Activated naive CD8-positive, alpha-beta T cell treated with anti-CD3 and anti-CD28 coated beads, Interleukin-2, amount 50 U/mL, for 16 hours (primary cell): ENCODE measurements around the gene IFITM5.
"Not testable (repeated sequence)": the region's sequence is repeated elsewhere in the genome, so short reads cannot be mapped to it uniquely, and the experiment has no call there.

Experiments
- DNase-seq: peaks from one replicate; pipeline ENCODE4 v3.0.0-alpha.2; 2020; ENCODE audit warnings: low read depth, low spot score

Gene IFITM5

GRCh38 chr11:328012-328411 is 28.7 kb upstream of the IFITM5 start:
- no peak for DNase-seq

DNA sequence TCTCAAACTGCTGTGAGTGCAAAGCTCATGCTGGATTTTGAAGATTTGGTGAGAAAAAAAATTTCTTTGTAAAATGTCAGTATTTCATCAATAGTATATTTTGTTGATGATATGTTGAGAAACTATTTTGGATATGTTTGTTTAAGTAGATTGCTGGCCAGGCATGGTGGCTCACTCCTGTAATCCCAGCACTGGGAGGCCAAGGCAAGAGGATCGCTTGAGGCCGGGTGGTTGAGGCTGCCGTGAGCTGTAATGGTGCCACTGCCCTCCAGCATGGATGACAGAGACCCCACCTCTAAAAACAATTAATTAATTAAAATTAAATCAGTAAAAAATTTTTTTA is 28.2 kb upstream of the IFITM5 start:
- no peak for DNase-seq

DNA sequence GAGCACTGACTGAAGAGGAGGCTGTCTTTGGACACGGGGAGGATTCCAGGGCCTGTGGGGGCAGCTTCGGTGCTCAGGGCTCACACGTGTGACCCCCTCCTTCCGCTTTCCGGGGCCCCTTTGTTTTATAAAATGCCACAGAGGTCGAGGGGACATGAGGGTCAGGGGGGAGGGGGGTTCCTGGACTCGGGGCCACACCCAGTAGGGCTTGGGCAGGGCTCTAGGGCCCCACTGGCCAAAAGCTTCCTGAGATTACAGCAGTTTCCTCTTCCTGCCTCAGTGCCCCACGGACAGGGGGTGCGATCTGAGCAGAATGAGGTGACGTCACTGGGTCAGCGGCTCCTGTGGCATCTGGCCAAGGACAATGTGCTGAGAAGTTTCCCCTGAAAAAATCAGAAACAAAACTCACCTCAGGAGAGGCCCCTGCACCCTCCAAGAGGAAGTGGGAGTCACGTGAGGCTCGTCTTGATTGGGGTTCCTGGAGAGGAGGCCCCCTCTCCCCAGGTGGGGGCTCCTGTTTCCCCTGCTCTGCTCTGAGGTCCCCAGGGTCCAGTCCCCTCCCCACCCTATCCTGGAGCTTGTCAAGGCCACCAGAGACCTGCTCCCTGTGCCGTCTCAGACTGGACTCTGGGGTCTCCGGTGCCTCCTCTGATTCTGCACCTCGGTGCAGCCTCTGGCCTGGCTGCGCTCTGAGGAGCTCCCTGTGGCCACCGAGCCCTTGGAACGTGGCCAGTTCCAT is 27.7 kb upstream of the IFITM5 start:
- no peak for DNase-seq

DNA sequence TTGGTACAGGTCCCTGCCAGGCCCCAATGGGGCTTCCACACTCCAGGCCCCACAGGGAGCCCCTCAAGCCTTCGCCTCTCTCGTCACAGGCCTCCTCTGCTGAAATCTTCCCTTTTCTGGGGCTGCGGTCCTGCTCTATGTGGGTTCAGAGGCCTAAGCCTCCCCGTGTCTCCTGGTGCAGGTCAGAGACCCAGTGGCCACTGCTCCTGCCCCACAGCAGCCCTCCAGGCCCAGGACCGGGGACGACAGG is 27.2 kb upstream of the IFITM5 start:
- DNase-seq: no peak

DNA sequence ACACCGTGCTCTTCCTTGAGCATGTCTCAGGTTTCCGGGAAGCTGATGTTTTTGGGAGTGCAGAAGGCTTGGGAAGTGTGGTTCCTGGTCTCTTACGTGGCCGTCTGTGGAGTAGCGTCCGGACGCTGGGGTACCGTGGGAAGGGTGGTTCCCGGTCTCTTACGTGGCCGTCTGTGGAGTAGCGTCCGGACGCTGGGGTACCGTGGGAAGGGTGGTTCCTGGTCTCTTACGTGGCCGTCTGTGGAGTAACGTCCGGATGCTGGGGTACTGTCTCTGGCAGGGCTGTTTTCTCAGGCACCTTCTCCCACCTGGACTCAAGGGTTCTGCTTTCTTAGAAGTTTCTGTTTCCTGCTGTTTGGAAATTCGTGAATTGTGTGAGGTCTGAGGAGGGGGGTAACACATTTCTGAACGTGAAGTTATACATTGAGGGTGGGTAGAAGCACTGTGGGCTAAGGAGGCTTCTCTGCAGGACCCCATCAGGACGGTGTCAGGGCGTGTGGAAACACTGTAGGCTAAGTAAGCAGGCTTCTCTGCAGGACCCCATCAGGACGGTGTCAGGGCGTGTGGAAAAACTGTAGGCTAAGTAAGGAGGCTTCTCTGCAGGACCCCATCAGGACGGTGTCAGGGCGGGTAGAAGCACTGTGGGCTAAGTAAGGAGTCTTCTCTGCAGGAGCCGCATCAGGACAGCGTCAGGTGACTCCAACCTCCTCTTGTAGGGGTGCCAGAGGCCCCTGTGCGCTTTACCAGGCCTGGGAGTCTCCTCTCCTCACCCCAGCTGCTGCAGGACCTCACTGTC is 26.7 kb upstream of the IFITM5 start:
- DNase-seq: no peak

DNA sequence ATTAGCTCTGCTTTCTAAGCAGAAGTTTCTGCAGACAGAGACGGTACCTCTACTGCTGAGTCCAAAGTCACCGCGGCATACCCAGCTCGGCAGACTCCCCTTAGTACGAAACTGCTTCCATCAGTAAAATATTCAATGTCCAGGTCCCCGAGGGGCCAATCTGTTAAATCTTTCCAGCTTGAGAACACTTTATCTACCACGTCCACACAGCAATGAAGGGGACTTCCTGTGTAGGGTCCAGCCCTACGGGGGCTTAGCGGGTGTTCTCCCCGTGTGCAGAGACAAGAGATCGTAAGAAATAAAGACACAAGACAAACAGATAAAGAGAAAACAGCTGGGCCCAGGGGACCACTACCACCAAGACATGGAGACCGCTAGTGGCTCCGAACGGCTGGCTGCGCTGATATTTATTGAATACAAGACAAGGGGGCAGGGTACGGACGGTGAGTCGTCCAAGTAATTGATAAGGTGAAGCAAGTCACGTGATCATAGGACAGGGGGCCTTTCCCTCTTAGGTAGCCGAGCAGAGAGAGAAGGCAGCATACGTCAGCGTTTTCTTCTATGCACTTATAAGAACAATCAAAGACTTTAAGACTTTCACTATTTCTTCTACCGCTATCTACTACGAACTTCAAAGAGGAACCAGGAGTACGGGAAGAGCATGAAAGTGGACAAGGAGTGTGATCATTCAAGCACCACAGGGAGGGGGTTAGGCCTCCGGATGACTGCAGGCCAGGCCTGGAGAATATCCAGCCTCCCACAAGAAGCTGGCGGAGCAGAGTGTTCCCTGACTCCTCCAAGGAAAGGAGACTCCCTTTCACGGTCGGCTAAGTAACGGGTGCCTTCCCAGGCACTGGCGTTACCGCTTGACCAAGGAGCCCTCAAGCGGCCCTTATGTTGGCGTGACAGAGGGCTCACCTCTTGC is 25.5 kb upstream of the IFITM5 start:
- not testable (repeated sequence) for DNase-seq

DNA sequence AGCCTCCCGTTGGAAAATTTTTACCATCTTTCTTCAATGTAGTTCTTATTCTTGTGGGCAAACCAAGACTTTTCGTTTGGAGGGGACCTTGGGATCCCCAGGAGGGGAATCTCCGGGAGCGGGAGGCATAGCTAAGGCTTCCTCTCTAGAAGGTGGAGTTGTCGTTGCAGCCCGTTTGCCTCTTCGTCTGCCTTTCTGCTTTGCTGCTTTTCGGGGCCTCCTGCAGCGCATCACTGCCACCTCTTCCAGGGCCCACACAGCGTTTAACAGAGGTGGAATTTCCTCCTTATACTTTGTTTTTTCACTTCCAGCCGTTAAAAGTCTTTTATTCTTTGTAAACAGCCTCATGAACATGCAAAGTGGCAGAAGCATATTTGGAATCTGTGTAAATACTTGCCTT is 24.8 kb upstream of the IFITM5 start:
- no peak for DNase-seq

DNA sequence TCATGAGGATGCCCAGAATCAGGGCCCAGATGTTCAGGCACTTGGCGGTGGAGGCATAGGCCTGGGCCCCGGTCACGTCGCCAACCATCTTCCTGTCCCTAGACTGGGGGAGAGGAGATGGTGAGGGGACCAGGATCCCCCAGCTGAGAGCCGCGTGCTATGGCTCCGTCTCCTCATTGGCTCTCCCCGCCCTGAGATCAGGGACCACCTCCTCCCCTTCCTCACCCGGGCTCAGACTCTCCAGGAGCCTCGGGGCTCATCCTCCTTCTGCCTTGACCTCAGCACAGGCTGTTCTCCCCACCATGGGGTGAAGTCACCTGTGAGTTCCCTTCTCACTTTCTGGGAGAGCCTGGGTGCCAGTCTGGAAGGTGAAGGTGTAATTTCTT is 20.6 kb upstream of the IFITM5 start:
- not testable (repeated sequence) for DNase-seq

DNA sequence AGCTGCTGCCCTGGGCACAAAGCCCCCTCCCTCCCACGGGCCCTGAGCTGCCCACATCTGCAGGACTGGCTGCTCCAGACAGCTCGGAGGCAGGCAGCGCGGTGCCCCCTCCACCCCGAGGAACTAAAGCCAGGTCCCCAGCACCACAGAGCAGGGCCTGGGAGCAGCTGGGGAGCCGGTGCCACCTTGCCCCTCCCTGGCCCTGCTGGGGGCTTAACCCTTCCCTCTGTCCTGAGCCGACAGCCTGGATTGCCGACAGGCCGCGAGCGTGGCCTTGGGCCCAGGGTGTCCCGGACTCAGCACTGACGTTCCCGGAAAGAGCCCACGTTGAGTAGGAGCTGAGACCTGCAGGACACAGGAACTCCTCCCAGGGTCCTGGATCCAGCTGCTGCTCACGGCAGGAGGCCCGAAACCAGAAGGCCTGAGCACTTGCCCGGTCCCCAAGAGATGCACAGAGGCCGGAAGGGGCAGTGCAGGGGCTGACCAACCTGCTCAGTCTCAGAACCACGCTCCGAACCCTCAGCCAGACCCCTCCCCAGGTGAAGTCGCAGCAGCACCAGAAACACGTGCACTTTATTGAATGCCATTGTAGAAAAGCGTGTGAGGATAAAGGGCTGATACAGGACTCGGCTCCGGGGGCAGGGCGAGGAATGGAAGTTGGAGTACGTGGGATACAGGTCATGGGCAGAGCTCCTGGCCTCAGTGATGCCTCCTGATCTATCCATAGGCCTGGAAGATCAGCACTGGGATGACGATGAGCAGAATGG is 20.0 kb upstream of the IFITM5 start:
- not testable (repeated sequence) for DNase-seq

DNA sequence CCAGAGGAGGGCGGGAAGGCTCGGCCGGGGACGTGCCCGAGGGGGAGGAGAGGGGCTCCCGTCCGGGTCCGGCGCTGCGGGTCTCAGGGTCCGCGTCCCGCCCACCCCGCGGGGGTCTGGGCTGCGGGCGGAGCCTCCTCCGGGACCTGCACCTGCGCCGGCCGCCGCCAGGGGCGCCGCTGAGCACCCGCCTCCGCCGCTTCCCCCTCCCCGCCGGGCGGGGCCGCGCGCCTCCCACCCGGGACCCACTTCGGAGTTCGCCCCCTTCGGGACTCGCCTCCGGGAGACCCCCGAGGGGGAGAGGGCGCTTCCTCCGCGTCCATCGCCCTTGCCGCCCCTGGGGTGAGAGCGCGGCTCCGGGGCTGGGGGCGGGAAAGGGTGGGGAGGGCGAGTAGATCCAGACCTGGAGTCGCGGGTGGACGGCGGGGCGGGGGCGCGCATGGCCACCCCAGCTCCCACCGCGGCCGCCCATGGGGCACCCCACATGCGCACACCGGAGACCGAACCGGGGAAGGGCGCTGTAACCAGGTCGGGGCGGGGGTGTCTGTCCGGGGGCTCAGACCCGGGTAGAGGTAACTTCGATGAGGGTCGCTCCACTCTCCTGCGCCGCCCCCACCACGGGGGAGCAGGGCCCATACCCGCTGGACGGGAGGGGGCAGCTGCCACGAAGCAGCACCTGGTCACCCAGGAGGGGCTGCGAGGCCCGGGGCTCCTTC is 19.2 kb upstream of the IFITM5 start:
- DNase-seq: not testable (repeated sequence)

DNA sequence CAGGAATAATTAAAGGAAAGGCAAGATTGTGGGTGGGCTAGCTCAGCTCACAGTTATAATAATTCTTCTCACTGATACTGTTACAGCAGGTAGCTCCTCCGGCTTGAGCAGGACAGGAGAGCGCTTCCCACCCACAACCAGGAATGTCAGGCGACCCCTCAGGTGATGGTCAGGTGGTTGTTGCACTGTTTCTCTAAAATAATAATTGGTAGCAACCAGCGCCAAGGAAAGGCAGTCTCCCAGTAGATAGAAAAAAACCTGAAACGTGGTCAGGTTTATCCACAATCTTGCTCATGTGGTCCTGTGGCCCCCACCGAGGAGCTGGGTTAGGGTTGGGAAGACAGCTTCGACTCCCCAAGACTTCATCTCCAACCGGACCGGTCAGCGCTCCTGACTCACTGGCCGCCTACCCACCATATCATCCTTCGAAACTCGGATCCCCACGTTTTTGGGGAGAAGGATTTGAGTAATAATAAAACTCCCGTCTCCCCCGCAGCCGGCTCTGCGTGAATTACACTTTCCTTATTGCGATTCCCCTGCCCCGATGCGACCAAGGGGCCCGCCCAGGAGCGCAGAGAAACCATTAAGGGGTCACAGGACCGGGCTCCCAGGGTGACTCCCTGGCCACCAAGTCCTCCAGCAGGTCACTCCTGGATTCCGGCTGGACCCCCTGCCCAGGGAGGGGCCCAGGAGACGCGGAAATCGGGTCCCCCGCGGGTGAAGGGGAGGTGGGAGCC is 18.5 kb upstream of the IFITM5 start:
- DNase-seq: not testable (repeated sequence)

DNA sequence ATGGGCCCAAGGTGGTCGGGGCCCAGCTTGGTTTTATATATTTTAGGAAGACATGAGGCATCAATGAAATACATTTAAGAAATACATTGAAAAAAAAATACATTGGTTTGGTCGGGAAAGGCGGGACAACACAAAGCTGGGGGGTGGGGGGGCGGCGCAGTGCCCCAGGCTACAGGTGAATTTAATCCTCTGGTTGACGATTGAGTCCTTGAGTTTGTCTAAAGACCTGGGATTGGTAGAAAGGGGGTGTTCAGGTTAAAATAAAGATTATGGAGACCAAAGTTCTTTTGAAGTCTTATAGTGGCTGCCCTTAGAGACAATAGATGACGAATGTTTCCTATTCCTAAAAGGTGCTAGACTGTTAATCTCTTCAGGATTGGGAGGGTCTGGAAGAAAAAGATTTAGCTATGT is 17.6 kb upstream of the IFITM5 start:
- no peak for DNase-seq

- DNase-seq: no peak
Observed at GRCh38 chr11:316031-316701, 16.8 kb upstream of the IFITM5 start.

GRCh38 chr11:315516-315994 is 16.2 kb upstream of the IFITM5 start:
- no peak for DNase-seq

- DNase-seq: no peak
Observed at GRCh38 chr11:315051-315481, 15.7 kb upstream of the IFITM5 start.

DNA sequence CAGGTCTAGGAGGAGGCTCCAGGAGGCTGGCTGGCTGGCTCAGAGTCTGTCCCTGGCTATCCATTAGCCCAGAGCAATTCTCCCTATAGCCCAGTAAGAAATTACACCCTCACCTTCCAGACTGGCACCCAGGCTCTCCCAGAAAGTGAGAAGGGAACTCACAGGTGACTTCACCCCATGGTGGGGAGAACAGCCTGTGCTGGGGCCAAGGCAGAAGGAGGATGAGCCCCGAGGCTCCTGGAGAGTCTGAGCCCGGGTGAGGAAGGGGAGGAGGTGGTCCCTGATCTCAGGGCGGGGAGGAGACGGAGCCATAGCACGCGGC is 15.2 kb upstream of the IFITM5 start:
- DNase-seq: not testable (repeated sequence)

DNA sequence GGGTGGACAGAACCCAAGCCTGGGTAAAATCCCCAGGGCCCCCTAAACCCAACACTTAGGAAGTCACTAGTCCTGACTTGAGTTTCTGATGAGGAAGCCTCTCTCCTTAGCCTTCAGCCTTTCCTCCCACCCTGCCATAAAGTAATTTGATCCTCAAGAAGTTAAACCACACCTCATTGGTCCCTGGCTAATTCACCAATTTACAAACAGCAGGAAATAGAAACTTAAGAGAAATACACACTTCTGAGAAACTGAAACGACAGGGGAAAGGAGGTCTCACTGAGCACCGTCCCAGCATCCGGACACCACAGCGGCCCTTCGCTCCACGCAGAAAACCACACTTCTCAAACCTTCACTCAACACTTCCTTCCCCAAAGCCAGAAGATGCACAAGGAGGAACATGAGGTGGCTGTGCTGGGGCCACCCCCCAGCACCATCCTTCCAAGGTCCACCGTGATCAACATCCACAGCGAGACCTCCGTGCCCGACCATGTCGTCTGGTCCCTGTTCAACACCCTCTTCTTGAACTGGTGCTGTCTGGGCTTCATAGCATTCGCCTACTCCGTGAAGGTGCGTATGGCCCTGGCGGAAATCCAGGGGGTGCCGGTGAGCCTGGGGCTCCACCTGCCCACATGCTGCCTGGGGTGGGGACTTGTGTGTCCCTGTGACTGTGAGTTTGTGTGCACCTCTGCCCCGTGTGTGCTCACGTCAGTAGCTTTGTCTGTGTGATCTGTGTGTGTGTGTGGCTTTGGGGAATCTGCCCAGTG is 14.6 kb upstream of the IFITM5 start, which contains the start of gene IFITM1:
IFITM1 (plus strand) TSS at position 254 of the 767 bp plus-strand sequence; CDS start at position 385, 131 bp downstream.
- no peak for DNase-seq

DNA sequence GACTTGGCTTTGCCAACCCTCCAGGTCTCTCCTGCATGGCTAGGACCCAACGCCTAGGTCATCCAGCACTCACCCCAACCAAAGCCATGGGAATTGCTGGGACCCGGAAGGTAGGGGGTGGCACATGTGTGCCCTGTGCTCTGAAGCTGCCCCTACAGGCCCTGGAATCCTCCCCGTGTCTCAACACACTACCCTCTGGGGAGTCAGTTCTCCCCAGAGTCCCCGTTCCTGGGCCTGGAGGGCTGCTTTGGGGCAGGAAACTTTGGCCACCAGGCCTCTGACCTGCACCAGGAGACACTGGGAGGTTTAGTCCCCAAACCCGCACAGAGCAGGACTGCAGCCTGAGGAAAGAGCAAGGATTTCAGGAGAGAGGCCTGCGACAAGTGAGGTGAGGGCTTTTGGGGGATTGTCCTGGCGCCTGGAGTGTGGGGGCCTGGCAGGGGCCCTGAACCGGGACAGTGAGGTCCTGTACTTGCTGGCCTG is 14.0 kb upstream of the IFITM5 start:
- DNase-seq: no peak
